HG02981 (cell line): ENCODE results near the gene LPP.
"Not testable (repeated sequence)": the region's sequence is repeated elsewhere in the genome, so short reads cannot be mapped to it uniquely, and the experiment has no call there.

ENCODE experiments used
- ATAC-seq: cut with Tn5 transposase; IDR thresholded peaks from one replicate; pipeline ENCODE4 v1.9.1; 2021; ENCODE audit warnings: mild to moderate bottlenecking, moderate library complexity; ENCODE audit not compliant: unreplicated experiment

The LPP gene

DNA sequence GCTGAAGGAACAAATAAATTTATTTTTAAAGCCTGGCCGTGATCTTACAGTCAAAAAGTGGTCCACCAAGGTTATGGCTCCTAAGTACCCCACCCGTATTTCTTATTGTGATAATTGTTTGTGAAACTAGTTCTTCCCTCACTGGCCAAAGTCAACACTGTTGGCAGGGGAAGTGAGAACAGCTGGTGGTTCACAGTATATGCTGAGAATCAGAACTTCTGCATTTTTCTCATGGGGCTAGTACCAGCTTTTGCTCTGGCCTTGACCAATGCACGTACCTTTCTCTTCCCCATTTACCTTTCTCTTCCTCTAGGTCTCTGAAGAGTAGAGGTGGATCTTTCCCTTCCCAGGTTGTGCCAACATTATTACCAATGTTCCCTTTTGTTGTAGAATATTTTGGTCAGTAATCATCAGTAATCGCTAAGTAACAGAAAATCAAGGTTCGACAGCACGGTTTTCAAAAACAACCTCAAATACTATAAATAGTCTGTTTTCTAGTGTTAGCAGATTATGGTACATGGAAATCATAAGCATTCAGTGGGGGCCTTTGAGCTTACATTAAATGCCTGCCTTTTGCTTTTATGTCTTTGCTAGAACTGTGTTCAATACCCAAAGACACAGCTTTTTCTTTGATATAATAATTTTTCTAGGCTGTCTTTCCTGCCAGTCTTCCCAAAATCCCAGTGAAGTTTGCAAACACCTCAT lies 268.0 kb downstream of the LPP start:
- peak; percentile 99 for ATAC-seq

DNA sequence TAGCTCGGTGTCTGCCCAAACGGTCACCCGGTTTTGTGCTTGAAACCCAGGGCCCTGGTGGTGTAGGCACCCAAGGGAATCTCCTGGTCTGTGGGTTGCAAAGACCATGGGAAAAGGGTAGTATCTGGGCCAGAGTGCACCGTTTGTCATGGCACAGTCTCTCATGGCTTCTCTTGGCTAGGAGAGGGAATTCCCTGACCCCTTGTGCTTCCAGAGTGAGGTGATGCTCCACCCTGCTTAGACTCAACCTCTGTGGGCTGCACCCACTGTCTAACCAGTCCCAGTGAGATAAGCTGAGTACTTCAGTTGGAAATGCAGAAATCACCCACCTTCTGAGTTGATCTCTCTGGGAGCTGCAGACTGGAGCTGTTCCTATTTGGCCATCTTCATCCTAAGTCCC lies 274.0 kb downstream of the LPP start:
- ATAC-seq: not testable (repeated sequence)

DNA sequence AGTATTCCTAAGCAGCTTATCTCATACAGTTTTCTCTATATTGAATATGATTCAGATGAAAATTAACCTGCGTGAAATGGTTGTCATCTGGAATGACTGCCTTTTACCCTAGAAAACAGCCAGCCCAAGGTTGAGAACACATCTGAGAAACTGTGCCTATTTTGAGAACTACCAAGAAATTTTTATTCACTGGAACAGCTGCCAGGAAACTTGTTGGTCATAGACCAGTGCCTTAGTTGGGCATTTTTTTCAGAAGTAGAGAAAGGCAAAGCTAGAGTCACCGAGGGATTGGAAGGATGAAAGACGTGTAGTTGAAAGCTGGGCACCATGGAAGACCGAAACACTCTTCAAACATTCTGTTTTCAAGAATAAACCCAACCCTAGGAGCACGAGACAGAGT lies 277.1 kb downstream of the LPP start:
- ATAC-seq: no peak

DNA sequence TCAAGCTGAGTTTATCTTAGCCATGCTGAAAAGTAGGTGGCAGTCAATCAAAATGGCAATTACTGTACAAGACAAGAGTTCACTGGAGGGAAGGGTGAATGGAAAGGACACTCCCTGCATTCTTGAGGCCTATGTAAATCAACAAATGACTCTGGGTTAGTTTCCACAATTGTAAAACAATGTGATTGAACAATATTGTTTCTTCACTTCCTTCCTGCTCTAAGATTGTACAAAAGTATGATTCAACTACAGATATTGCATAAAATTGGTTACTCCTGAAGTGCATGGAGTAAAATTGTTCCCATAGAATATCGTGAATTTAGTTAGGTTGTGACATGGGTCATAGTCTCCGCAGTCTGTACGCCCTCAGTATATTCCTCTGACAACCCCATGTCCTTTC lies 277.6 kb downstream of the LPP start:
- ATAC-seq: no peak

DNA sequence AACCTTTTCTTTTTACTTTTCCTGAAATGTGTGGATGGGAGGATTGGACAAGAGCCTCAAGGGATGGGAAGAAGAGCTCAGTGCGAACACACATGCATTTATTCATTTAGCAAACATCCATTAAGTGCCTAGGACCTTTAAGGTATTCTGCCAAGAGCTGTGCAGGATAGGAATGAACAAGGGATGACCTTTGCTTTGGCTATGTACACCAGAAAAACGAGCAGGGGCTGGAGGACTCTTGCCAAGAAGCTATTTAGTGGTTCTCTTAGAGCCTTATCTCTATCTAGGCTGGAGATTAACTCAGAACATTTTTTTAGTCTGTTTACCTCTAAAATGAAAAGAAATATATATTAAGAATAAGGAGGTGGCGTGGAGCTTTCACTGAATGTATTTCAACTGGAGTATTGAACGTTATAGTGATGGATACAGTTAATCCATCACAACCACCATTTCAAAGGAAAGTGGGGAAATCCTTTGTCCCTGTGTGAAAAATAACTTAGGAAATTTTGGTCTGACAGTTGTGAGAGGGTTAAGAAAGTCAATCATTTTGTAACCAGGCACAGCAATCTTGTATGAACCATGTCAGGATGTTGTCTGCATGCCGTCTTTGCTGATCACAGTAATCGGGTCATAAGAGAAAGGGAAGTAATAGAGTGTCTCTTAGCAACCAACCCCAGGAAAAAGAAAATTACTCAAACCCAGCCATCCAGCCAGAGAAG lies 279.0 kb downstream of the LPP start:
- peak; percentile 79 for ATAC-seq

DNA sequence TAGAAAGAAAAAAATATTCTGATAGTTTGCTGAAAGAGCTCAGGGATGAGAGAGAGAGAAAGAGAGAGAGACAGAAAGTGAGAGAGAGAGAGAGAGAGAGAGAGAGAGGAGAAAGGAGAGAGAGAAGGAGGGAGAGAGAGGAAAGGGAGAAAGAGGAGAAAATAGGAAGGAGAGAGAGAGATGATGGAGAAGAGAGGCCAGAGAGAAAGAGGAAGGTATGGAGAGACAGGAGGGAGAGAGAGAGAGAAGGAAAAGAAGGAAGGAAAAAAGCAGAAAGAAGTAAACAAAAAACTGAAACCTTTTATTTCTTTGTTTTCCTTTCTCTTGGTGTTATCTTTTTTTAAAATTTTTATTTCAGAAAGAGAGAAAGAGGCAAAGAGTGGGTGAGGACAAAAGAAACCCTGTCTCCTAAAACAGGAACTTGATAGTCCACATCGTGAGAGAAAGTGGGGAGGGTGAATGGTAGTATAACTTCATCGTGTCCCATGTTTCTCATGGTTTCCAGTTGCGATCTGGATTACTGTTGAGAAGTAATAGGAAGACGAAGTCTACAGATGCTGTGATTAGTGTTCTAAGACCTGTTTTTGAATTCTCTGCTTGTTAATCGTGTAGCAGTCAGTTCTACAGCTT lies 279.7 kb downstream of the LPP start:
- no peak for ATAC-seq

DNA sequence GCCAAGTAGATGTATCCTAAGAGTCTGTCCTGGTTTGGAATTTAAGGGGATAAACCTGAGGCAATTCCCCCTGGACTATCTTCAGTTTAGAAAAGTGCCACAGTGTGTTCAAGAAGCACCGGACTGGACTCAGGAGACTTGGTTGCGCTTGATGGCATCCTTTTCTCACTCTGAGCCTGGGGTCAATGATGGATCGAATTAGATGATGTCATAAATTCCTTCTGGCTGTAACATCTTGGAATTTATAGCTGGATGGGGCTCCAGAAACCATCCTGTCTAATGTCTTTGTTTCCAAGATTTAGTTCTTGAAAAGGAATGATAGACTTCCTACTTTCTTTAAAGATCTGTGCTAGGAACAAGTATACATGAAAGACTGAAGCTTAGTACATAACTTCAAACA lies 280.6 kb downstream of the LPP start:
- ATAC-seq: no peak

DNA sequence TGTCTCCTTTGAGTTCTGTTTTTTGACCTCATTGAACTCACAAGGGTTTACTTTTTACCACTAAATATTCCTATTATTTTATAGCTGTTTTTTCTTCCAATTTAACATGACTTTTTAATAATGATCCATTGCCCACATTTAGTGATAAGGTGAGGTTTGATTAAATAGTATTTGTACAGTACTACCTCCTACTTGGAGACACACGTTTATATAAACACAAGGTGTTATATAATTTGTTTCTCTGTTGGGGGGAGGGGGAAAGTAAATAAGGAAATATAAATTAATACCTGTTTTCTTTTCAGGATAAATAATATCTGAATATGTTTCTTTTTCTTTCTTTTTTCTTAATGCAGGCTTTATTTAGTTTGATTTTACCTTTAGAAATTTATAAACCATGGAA lies 281.3 kb downstream of the LPP start:
- ATAC-seq: no peak

DNA sequence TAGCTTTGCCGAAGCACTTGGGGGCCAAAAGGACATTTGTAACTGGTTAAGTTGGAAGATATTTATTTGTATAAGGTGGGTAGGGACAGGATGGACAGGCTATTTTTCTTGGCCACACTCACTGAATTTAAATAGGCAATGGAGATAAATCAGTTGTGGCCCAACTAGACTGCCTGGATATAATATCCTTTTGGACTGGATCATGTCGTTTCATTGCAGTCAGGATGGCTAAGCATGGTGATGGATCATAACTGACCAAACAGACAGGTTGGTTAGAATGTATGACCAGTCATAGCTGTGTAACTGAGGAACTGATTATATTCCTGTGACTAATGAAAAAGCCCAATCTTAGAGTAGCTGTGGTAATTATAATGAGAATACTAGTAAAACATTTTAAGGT lies 284.0 kb downstream of the LPP start:
- no peak for ATAC-seq

DNA sequence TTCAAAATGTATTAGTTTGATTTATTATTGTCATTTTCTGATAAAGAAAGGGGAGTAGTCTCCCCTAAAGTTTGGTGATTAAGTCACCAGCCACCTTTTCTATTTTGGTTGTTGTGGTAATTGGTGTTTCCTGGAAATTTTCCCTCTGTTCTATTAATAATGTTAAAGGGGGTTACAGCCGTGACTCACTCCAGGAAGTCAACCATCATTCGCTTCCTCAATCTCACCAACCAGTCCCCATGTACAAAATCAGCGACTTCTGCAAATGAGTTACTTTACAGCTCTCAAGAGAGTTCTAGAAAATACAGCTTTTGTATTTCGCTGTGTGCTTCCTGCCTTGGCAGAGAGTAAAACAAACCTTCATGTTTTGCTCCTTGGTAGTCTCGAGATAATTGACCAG lies 285.1 kb downstream of the LPP start:
- peak; percentile 95 for ATAC-seq

DNA sequence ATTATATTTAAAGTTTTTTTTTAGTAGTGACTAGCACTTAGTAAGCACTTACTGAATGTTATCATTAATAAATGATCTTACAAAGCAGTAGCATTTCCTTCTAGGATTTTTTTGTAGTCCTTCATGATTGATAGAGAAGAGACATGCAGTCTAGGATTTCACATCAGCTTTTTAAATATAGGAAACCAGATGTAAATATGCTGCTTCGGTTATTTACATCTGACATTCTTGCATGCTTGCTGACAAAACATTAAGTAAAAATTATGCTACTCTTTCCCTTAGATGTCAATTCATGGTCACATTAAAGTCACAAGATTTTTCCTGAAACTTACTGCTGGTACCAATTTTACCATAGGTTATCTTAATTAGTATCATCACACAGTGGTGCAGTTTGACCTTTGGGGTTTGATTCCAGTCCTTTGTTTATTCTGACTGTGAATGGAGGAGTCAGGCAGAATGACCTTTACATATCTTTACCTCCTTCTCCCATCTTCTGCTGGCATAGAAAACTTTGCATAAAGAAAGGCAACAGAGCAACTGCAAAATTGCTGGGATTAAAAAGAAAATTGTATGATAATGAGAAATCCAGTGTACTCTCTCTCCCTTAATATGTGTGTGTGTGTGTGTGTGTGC lies 286.5 kb downstream of the LPP start:
- no peak for ATAC-seq

DNA sequence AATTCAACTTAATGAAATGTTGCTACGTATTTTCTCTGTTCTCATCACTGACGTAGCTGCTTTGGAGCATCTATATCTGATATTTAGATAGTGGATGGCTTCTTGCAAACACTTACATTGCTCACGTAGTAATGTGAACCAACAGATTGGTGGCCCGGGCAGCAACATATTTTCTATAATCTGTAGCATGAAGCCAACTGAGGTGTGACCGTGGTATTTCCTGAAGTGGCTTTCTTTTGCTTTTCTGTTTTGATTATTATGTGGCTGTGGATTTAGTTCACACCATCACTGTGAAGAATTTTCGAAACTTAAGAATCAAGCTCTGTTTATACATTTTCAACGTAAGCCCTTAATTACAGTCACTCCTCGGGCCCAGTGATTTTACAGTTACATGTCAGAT lies 288.5 kb downstream of the LPP start:
- ATAC-seq: no peak

DNA sequence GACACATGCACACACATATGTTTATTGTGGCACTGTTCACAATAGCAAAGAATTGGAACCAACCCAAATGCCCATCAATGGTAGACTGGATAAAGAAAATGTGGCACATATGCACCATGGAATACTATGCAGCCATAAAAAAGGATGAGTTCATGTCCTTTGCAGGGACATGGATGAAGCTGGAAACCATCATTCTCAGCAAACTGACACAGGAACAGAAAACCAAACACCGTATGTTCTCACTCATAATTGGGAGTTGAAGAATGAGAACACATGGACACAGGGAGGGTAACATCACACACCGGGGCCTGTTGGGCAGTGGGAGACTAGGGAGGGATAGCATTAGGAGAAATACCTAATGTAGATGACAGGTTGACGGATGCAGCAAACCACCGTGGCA lies 291.2 kb downstream of the LPP start:
- ATAC-seq: not testable (repeated sequence)

DNA sequence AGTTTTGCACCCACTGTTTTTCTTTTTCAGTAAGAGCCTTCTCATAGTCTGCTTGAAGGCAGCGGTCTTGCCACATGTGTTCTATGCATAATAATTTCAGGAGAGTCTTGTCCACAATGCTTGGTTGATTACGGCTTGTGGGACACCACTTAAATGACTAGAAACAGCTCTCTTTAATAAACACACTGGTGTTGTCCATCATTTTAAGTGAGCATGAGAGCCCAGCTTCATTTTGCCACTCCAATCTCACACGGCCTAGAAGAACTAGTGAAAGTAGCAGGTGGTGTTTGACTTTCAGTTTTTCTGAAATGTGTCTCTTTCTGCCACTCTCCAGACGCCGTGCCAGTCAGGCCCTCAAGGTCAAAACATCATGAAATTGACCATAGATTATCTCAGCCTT lies 292.1 kb downstream of the LPP start:
- peak; percentile 62 for ATAC-seq

DNA sequence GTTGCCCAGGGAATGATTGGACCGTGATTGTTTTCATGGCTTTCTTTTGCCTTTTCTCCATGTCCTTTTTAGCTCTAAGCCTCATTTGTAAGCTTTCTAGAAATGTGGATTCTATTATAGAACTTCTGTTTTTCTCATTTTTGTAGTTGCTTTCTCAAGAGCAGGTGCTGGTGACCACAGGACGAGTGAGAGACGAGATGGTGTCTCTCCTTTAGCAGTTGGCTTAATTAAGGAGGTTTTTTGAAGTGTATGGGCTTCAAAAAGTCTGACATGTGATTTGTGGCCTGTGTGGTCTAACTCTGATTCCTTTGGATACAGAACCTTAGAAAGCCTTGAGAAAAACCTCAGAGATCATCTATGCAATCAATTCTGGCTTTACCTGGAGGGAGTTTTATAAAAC lies 292.8 kb downstream of the LPP start:
- peak; percentile 63 for ATAC-seq

DNA sequence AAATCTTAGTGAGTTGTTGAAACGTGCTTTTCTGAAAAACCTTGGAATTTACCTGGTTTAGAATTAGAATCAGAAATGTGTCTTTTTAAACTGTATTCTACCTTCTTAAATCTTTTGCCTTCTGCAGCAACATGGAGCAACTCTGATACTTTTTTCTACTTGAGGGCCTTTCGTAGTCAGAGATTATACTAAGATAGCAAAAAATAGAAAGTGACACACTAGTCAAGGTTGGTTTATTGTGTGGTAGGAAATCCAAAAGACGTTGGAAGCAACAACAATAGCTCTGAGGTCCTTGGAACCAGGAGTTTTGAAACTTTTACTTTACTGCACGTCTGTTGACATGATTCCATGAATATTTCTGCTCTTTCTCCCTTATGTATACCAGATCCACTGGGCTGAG lies 294.9 kb downstream of the LPP start:
- no peak for ATAC-seq

DNA sequence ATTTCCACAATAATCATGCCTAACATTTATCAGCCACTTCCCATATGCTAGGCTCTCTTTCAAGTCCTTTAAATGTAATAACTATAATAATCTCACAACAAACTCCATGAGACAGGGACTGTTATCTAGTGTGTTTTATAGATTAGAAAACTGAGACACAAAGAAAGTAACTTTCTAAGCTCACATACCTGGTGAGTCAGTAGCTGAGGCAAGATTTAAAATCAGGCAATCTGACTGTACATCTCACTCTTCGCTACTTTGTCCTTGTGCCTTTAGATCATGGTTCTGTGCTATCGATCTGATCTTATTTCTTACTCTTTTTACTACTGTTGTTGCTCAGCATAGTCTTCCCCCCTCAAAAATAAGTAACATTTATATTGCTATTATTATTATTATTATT lies 295.5 kb downstream of the LPP start:
- ATAC-seq: no peak

DNA sequence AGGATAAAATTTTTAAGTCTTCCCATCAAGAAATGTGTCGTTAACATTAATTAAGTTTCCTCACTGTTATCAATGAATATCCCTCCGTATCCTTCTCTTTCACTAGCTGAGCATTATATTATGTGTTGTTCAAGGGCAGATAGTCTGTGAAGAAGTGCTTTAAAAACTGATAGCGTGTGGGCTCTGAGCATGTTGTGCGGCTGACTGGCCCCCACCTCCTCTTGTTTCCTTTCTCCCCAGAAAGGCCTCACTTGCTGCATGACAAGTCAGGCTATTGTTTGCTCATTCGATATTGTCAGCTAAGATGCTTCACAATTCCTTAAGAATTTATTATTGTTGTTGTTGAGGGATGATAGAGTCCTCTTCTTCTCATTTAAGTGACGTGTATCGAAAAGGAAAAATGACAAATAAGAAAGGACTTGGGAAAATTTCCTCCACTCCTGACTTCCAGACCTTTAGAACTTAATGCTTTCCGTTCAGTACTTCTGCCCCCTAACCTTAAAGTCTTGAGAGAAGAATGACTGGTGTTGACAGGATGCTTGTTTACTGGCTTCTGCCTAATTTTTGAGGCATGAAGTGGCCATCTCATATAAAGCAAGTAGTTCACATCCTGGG lies 298.3 kb downstream of the LPP start:
- no peak for ATAC-seq

DNA sequence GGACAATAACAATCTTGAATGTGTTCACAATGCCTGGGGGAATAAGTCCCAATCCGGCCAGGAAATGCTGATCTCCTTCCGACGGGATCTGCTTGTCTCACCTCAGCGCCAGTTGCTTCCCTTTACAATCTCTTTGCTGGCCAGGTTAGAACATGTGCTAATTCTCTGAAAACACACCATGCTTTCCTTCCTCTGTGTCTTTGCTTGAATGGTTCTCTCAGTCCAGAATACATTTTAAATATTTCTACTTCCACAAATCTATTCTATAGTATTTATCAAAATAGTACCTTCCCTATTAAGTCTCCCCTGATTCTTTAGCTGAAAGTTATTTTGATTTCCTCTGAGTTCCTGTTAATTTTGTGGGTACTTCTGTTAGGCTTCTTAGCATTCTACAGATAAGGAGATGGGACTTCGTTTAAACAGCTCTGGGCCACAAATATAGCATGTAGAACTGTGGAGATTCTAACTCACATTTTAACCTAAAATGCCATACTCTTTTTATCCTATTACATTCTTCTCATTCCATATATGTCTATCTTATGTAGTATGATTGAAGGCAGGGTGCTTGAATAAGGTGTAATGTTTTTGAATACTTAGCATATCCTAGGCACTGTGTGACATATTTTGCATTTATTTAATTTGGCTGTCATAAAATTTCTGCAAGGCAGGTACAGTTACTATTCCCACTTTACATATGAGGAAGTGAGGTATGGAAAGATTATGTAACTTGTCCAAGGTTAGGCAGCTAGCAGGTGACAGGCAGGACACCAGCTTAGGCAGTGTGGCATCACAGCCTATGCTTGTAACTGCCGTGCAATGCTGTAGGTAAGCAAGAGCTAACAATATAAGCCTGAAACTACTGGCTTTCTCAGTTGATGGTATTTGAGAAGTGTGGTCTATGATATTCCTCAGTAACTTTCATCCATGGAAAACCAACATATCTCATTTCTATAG lies 299.8 kb downstream of the LPP start:
- no peak for ATAC-seq

DNA sequence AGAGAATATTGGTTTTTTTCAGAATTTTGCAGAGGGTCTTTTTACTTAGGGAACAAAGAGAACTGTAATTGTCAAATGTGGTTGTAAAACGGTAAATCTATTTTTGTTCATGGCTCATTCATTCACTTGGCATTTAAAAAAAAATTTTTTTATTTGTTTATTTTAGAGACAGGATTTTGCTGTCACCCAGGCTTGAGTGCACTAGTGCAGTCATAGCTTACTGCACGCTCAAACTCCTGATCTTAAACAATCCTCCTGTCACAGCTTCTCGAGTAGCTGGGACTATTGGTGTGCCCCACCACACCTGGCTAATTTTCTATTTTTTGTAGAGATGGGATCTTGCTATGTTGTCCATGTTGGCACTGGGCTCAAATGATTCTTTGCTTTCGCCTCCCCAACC lies 301.8 kb downstream of the LPP start:
- no peak for ATAC-seq
